AG08395 (cell line): ENCODE results near the gene DPYD.

Experiments
- DNase-seq: peaks from one replicate; pipeline ENCODE4 v3.0.0; 2012; ENCODE audit warnings: mixed read lengths, low spot score

DPYD gene

GRCh38 chr1:97202481-97203380 lies 718.1 kb downstream of the DPYD start:
- no peak for DNase-seq

DNA sequence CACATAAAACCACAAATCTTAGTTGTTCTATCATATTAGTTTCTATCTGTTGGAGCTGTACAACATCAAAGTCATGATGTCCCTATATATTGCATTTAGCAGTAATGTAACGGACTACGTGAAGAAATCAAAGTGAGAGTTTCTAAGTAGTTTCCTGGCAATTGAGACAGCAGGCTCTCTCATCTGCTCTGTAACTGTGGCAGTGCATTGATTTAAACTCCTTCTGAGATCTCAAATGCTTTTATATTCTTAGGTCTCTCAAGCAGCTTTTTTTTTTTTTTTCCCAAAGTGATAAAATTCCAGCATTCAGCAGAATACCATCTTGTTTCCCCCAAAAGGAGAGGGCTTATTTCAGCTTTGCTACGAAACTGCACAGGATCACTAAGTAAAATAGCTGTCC lies 719.2 kb downstream of the DPYD start:
- DNase-seq, result no peak

DNA sequence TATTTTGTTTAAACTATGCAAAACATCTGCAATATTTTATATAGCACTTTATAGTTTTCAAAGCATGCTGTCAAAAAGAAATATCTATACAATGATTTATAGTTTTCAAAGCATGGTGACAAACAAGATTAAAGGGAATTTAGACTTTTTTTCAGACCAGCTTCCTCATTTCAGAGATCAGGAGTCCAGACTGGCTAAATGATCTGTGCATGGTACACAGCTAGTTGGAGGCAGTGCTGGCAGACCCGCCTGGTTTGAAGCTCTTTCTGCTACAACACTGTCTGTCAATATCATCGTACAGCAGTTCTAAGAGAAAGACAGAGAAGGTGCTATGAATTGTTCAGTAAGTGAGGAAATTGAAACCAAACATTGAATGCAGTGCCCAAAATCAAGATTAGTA lies 720.2 kb downstream of the DPYD start:
- no peak for DNase-seq

DNA sequence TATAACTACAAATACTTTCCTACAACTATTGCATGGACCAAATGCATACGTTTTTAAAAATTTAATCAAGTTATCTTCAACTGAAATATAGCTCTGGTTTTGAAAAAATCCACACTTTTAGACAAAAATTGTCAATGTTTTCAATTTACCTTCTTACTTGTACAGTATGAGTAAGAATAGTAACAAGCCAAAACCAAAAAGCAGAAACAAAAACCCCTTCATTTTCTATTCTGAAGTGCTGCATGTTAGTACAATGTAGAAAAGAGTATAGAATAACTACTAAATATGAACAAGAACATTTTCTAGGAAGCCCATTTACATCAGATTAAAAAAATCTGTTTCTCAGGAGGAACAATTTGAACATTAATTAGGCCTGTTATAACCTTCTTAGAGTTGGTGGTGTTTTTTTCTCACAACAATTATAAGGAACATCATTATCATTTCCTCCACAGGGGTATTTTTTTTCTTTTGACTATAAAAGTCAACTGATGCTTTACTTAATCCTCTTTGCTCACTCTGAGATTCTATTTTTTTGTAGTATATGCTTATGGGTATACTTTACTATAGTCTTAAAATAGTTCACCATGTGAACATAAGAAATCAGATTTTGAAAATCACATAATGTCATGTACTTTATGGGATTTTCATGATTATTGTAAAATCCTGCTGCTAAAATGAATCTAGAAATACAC lies 723.9 kb downstream of the DPYD start:
- no peak for DNase-seq

DNA sequence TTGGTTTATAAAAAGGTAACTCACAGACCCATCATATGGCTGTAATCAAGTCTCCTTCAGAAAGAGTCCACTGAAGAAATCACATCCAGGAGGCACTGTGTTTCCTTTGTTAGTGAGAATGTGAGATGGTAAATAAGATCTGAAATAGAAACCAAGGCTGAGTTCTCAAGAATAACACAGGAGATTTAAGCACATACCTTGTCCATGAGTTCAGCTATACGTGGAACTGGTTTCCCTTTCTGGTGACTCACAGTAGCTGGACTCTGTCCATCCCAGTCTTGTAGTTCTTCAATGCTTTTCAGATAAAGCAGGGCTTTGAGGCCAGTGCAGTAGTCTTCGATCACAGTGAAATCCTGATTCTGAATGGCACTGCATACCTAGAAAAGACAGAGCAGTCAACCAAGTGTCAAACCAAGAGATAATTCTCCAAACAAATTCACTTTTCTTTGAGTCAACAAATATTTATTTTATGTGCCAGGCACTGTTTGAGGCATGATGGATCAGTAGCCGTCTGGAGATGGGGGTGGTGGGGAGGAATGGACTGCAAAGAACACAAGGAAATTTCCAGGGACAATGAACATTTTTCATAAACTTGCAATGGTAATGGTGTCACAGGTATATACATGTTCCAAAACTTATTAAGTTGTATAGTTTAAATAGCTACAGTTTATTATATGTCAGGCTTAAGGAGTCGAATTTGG lies 727.8 kb downstream of the DPYD start:
- DNase-seq, result peak; percentile 76

DNA sequence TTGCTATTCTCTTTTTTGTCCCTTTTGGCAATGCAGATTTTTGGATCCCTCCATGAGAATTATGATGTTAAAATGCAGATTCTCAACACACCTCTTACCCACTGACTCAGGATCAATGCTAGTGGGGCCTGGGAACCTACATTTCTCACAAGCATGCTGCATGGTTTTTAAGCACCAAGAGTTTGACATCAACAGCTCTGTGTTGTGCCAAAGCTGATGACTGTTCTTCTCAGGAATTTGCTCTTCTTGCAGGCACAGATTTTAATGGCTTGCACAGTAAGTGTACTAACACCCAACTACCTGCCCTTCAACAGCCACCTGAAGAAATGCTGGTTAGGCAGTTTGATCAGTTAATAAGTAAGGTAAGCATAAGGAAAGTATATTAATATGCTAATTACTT lies 730.5 kb downstream of the DPYD start:
- peak; percentile 49 for DNase-seq

DNA sequence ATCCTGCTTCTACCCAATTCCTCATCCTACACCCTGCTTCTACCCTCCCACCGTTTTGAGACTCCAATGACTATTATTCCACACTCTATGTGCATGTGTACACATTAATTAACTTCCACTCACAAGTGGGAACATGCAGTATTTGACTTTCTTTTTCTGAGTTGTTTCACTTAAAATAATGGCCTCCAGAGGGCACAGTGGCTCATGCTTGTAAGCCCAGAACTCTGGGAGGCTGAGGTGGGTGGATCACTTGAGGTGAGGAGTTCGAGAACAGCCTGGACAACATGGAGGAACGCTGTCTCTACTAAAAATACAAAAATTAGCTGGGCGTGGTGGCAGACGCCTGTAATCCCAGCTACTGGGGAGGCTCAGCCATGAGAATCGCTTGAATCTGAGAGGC lies 734.5 kb downstream of the DPYD start:
- no peak for DNase-seq

GRCh38 chr1:97174039-97174704 lies 746.7 kb downstream of the DPYD start:
- DNase-seq, result no peak

DNA sequence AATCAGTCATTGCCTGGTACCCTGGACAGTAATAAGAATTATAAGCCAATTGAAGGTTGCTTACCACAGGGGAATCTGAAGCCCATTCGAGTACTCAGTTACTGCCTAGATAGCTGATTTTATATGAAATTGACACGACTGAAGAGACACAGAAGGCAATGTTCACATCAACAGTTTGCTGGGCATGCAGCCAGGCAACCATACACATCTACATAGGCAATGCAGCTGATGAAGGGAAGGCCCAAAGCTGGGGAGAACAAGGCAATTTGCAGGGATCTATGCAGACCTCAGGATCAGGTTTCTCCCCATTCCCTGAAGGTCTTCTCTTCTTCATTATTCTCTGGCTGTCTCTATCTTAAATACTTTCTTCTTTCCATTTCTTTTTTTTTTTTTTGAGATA lies 750.5 kb downstream of the DPYD start:
- DNase-seq, result no peak

DNA sequence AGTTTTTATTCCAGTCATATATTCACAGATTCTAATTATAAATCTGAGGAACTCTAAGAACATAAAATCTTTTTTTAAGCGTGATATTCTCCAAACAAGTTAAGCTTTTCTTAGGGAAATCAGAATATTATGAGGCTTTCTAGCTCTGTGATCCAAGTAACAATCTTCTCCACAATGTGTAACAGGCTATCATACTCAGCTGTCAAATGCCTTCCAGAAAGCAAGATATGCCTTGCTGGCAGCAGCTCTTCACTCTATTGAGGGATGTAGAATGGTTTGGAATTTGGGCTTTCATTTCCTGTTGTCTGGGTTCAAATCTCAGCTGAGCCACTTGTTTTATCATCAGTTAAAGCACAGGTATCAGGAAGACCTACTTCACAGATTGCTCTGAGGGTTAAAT lies 752.8 kb downstream of the DPYD start:
- DNase-seq, result no peak

- DNase-seq, result no peak
Measured at GRCh38 chr1:97167246-97167645, 753.6 kb downstream of the DPYD start.

- no peak for DNase-seq
Measured at GRCh38 chr1:97166626-97167025, 754.2 kb downstream of the DPYD start.

- DNase-seq, result no peak
Measured at GRCh38 chr1:97164276-97164639, 756.6 kb downstream of the DPYD start.

GRCh38 chr1:97163591-97164275 lies 757.1 kb downstream of the DPYD start:
- DNase-seq, result no peak

- DNase-seq, result no peak
Measured at GRCh38 chr1:97160818-97161217, 760.0 kb downstream of the DPYD start.

DNA sequence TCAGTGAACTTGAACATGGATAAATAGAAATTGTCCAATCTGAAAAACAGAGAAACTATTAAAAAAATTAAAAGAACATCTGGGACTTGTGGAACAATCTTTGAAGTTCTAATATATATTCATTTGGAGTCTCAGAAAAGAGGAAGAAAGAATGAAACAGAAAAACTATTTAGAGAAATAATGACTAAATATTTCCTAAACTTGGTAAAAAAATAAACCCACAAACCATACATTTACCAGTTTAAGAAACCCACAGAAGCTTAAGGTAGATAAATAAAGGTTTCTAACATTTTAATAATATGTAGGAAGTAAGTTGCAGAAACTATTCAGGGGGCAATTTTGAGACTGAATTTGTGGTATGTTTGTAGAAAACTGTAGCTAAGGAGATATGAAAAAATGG lies 761.5 kb downstream of the DPYD start:
- no peak for DNase-seq

GRCh38 chr1:97158691-97159096 lies 762.1 kb downstream of the DPYD start:
- DNase-seq, result no peak

DNA sequence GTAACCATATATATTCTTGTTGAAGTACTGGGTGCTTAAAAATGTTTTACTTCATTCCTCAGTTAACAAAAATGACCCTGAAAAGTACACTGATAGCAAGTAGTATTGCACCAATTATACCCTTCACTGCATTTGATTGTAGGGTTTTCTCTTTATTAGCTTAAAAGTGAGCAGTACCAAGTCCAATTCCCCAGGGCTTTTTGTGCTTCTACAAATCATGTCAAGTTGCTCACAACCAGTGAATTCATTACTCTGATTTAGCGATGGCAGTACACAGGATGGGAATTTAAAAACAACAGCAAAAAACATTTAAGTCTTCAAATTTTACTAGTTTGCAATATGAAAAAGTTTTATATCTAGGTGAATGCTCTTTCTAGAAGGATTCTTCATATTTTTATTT lies 762.8 kb downstream of the DPYD start:
- no peak for DNase-seq

- no peak for DNase-seq
Measured at GRCh38 chr1:97151651-97152050, 769.2 kb downstream of the DPYD start.

- peak; percentile 69 for DNase-seq
Measured at GRCh38 chr1:97145321-97145956, 775.4 kb downstream of the DPYD start.

- DNase-seq, result no peak
Measured at GRCh38 chr1:97144527-97144926, 776.3 kb downstream of the DPYD start.
